Pancreas (tissue), 10 donors: Measurements from ENCODE around the gene MEG3. TPM values are rescaled to one million over a fixed set of nuclear protein-coding genes. Genes with fewer than 3 reads are reported as not detected.
A peak's percentile ranks its signal among the peaks of the same experiment; 100 is the strongest.

Experiments
- ATAC-seq, 4 donors: fragments of 200-7000 bp; cut with Tn5 transposase; one replicate each; pipeline versions ENCODE4 v1.8.0 to v1.9.1; 2020; ENCODE audit warnings: mild to moderate bottlenecking in 4 of 4, moderate library complexity in 4 of 4
- DNase-seq, 6 donors: peaks; one replicate each; pipeline ENCODE4 v3.0.0-alpha.2; 2020
- FAIRE-seq: peaks from 2 replicates; lab custom pipeline; 2012; peaks lifted over from hg19 to GRCh38; lab: Jason Lieb, UNC
- H3K27ac ChIP-seq, 4 donors: fragments of 200-600 bp; sonication (generic); 1 replicate in 3 of 4; 2 replicates in 1 of 4; pipeline versions ENCODE4 v1.5.0 to v1.8.0; 2020
- H3K27me3 ChIP-seq, 4 donors: fragments of 200-600 bp; one replicate each; pipeline ENCODE4 v1.8.0; 2021
- H3K36me3 ChIP-seq, 3 donors: fragments of 200-600 bp; sonication (generic) in 1 of 3; one replicate each; pipeline versions ENCODE4 v1.5.0 to v1.8.0; 2020 to 2021
- H3K4me1 ChIP-seq, 3 donors: fragments of 200-600 bp; one replicate each; pipeline ENCODE4 v1.8.0; 2021
- H3K4me3 ChIP-seq, 4 donors: fragments of 200-600 bp; sonication (generic) in 2 of 4; one replicate each; pipeline versions ENCODE4 v1.5.0 to v1.8.0; 2020 to 2021
- H3K9me3 ChIP-seq, 4 donors: fragments of 200-600 bp; one replicate each; pipeline ENCODE4 v1.8.0; 2021
- CTCF ChIP-seq, 4 donors: fragments of 200-600 bp; sonication (generic) in 3 of 4; IDR thresholded peaks; one replicate each; pipeline versions ENCODE4 v1.5.0 to v1.8.0; 2021; ENCODE audit warnings: antibody characterized with exemption in 4 of 4
- WGBS, 2 donors: extraction: QIAGEN DNeasy Blood & Tissue Kit; methylation state at CpG; one replicate each; pipeline ENCODE4 v1.1.7; 2013; 5-methylcytosine and 5-hydroxymethylcytosine counted together
- intact Hi-C, 3 donors: fragments of 100-400 bp; cut with DNase I; formaldehyde crosslinking; loops; one replicate each; pipeline versions ENCODE4 v1.11.1 to v1.14.2; 2022
- polyA plus RNA-seq, 2 donors: library from polyadenylated mRNA; stranded (reverse); fragments of 200-250 nt; gene quantifications; one replicate each; pipeline ENCODE4 v1.2.3, GENCODE V29; 2013
- total RNA-seq, 6 donors: library from RNA; stranded (reverse); fragmentation: NEBNext Ultra II Directional in 4 of 6; extraction: Animal tissue kit (Norgen Biotek cat#: 25700) in 4 of 6; gene quantifications; one replicate each; pipeline versions ENCODE4 v1.2.1 to v1.2.4, GENCODE V29; 2021 to 2023
- donor health status: healthy with polysubstance abuse.
- donor health status: DM: no; HTN: no; CAD: no; lungs with moderate emphysema.
- donor health status: DM: no; HTN: no; CAD: no.
- donor health status: control.
- donor health status: control.
- donor health status: Bipolar disorder and iron deficiency.
- donor health status: DM: yes; HTN: yes; CAD: no.
- donor health status: DM: no; HTN: no; CAD: no.
- donor health status: DM: no; HTN: no; CAD: no.
- donor health status: DM: yes; HTN: yes; CAD: no.

MEG3 gene
- total and polyA plus RNA-seq, 8 donors, result 78.8 to 1,150 (median 332) TPM

GRCh38 chr14:100835548-100836310 lies 9.8 kb downstream of the MEG3 start:
- intact Hi-C loops, result no loop called here
- Histone ChIP-seq H3K9me3 (no peaks in the 10 kb centered on the region), H3K4me3 (no peak overlapping the region), H3K36me3 (no peaks in the 10 kb centered on the region), H3K27ac (no peak overlapping the region), H3K27me3 (no peaks in the 10 kb centered on the region), H3K4me1 (no peaks in the 10 kb centered on the region)
- no peak for FAIRE-seq
- WGBS, 2 donors, result 73 to 85% methylated on average over 24 of the region's 24 CpGs
- ATAC-seq, result peak in 3 of 4 donors; percentile 4 to 14 (median 5)
- no peak for TF ChIP-seq CTCF (IDR thresholded peaks at IDR 0.05)
- peak in 1 of 6 donors; percentile 52 for DNase-seq

- H3K27ac ChIP-seq, result no peak overlapping the region
- 76 to 89% methylated on average over 12 of the region's 12 CpGs for WGBS, 2 donors
- no peak overlapping the region for H3K4me3 ChIP-seq
- peak in 1 of 6 donors; percentile 46 for DNase-seq
- intact Hi-C loops, result no loop called here
- TF ChIP-seq CTCF (IDR thresholded peaks at IDR 0.05), result no peak
- ATAC-seq, result no peak
- H3K36me3 ChIP-seq, result no peaks in the 10 kb centered on the region
- no peaks in the 10 kb centered on the region for H3K9me3 ChIP-seq
- no peaks in the 10 kb centered on the region for H3K27me3 ChIP-seq
- H3K4me1 ChIP-seq, result no peaks in the 10 kb centered on the region
- no peak for FAIRE-seq
Observed at GRCh38 chr14:100836311-100836805, 10.4 kb downstream of the MEG3 start.

- Histone ChIP-seq H3K27me3 (no peaks in the 10 kb centered on the region), H3K4me1 (no peaks in the 10 kb centered on the region), H3K36me3 (no peaks in the 10 kb centered on the region), H3K4me3 (no peak overlapping the region), H3K9me3 (no peaks in the 10 kb centered on the region), H3K27ac (no peak overlapping the region)
- ATAC-seq (no peak), FAIRE-seq (no peak), DNase-seq (peak in 2 of 6 donors; percentile 39 to 44)
- intact Hi-C loops, result no loop called here
- 76 to 77% methylated on average over 26 of the region's 26 CpGs for WGBS, 2 donors
- no peak for TF ChIP-seq CTCF (IDR thresholded peaks at IDR 0.05)
Observed at GRCh38 chr14:100836941-100837804, 11.3 kb downstream of the MEG3 start.

- H3K27ac ChIP-seq, result no peak overlapping the region
- ATAC-seq, result no peak
- H3K36me3 ChIP-seq, result no peaks in the 10 kb centered on the region
- 79 to 86% methylated on average over 8 of the region's 8 CpGs for WGBS, 2 donors
- peak in 2 of 6 donors; percentile 27 to 30 for DNase-seq
- no peaks in the 10 kb centered on the region for H3K27me3 ChIP-seq
- TF ChIP-seq CTCF (IDR thresholded peaks at IDR 0.05), result no peak
- FAIRE-seq, result no peak
- intact Hi-C loops, result no loop called here
- H3K4me1 ChIP-seq, result no peaks in the 10 kb centered on the region
- no peak overlapping the region for H3K4me3 ChIP-seq
- H3K9me3 ChIP-seq, result no peaks in the 10 kb centered on the region
Observed at GRCh38 chr14:100837805-100838350, 12.0 kb downstream of the MEG3 start.
